IMR-90 (cell line): ENCODE measurements around the gene CNPPD1. TPM values are rescaled to one million over a fixed set of nuclear protein-coding genes. Genes with fewer than 3 reads are reported as not detected.
A peak's percentile ranks its signal among the peaks of the same experiment; 100 is the strongest.

Experiments
- ATAC-seq: fragments of 200-7000 bp; cut with Tn5 transposase; 2 replicates; pipeline ENCODE4 v1.9.1; 2020; ENCODE audit warnings: low read depth, mild to moderate bottlenecking, moderate library complexity
- BruUV-seq: library from RNA; stranded (reverse); fragments of 400-500 nt; replicated peaks from 2 replicates; lab custom pipeline; 2021; lab: Mats Ljungman, UMichigan
- CTCF ChIA-PET: fragments of 300-600 bp; formaldehyde crosslinking; extraction: SDS; loops from one replicate; lab custom pipeline; 2021; ENCODE audit warnings: antibody characterized with exemption; lab: Yijun Ruan, JAX
- POLR2A ChIA-PET: fragments of 300-600 bp; sonication (Branson Sonifier 250); formaldehyde crosslinking; loops from one replicate; lab custom pipeline; 2022; ENCODE audit warnings: antibody characterized with exemption; ENCODE audit not compliant: unreplicated experiment; lab: Charles Lee
- DNase-seq: peaks from one replicate; pipeline ENCODE4 v3.0.0; 2013
- H2AFZ ChIP-seq: replicated peaks from 2 replicates; pipeline ENCODE3; 2013; ENCODE audit warnings: low read length, mild to moderate bottlenecking; ENCODE audit not compliant: poor library complexity
- H2AK5ac ChIP-seq: 2 replicates; pipeline ENCODE4 v1.6.1; 2013; ENCODE audit warnings: low read depth, low read length, inconsistent platforms
- H2AK9ac ChIP-seq: replicated peaks from 2 replicates; pipeline ENCODE3; 2013; ENCODE audit warnings: mild to moderate bottlenecking, low read depth, low read length, moderate library complexity; ENCODE audit not compliant: poor library complexity
- H2BK120ac ChIP-seq: 2 replicates; pipeline ENCODE4 v1.6.1; 2013; ENCODE audit warnings: low read depth, low read length, inconsistent platforms
- H2BK15ac ChIP-seq: 3 replicates; pipeline ENCODE4 v1.6.1; 2013; ENCODE audit warnings: low read depth, low read length, inconsistent platforms
- H2BK20ac ChIP-seq: 2 replicates; pipeline ENCODE4 v1.6.1; 2013; ENCODE audit warnings: low read depth, mild to moderate bottlenecking, inconsistent platforms, low read length, moderate library complexity
- H2BK5ac ChIP-seq: 2 replicates; pipeline ENCODE4 v1.6.1; 2013; ENCODE audit warnings: mild to moderate bottlenecking, low read depth, low read length, inconsistent platforms; ENCODE audit not compliant: poor library complexity, severe bottlenecking
- H3K14ac ChIP-seq: replicated peaks from 2 replicates; pipeline ENCODE4 v1.6.1; 2013; ENCODE audit warnings: low read depth, low read length, inconsistent platforms
- H3K18ac ChIP-seq: 2 replicates; pipeline ENCODE4 v1.6.1; 2013; ENCODE audit warnings: low read depth, low read length, control low read depth
- H3K23ac ChIP-seq: 2 replicates; pipeline ENCODE4 v1.6.1; 2013; ENCODE audit warnings: low read depth, low read length, inconsistent platforms
- H3K27ac ChIP-seq: 2 replicates; pipeline ENCODE4 v1.5.1; 2013; ENCODE audit warnings: mild to moderate bottlenecking, control low read depth, low read length; ENCODE audit not compliant: insufficient read depth
- H3K27me3 ChIP-seq: 2 replicates; pipeline ENCODE4 v1.6.1; 2013; ENCODE audit warnings: low read length; ENCODE audit not compliant: control insufficient read depth, insufficient read depth
- H3K36me3 ChIP-seq: 2 replicates; pipeline ENCODE4 v1.6.1; 2013; ENCODE audit warnings: low read length, mixed read lengths; ENCODE audit not compliant: control insufficient read depth, insufficient read depth
- H3K4ac ChIP-seq: 2 replicates; pipeline ENCODE4 v1.6.1; 2013; ENCODE audit warnings: low read depth, low read length, inconsistent platforms
- H3K4me1 ChIP-seq: 2 replicates; pipeline ENCODE4 v1.6.1; 2013; ENCODE audit warnings: low read length, mixed read lengths; ENCODE audit not compliant: control insufficient read depth, insufficient read depth
- H3K4me2 ChIP-seq: 2 replicates; pipeline ENCODE4 v1.6.1; 2013; ENCODE audit warnings: low read depth, mild to moderate bottlenecking, control low read depth, low read length, moderate library complexity
- H3K4me3 ChIP-seq: 2 replicates; pipeline ENCODE4 v1.5.1; 2013; ENCODE audit warnings: low read depth, mild to moderate bottlenecking, control low read depth, low read length, moderate library complexity; ENCODE audit not compliant: insufficient read depth
- H3K56ac ChIP-seq: 2 replicates; pipeline ENCODE4 v1.6.1; 2013; ENCODE audit warnings: low read length, inconsistent platforms; ENCODE audit not compliant: insufficient read depth; ENCODE audit errors: extremely low read depth
- H3K79me1 ChIP-seq, 2 experiments: 2 replicates each; pipeline ENCODE4 v1.6.1; 2013; ENCODE audit warnings: low read length in 2 of 2, inconsistent platforms in 1 of 2, low read depth in 1 of 2
- H3K9ac ChIP-seq: 2 replicates; pipeline ENCODE4 v1.6.1; 2013; ENCODE audit warnings: low read depth, low read length, control low read depth
- H3K9me1 ChIP-seq: 2 replicates; pipeline ENCODE4 v1.6.1; 2013; ENCODE audit warnings: low read length, inconsistent platforms; ENCODE audit not compliant: insufficient read depth
- H3K9me3 ChIP-seq: 2 replicates; pipeline ENCODE4 v1.6.1; 2013; ENCODE audit warnings: low read length; ENCODE audit not compliant: control insufficient read depth, insufficient read depth
- H4K20me1 ChIP-seq: 2 replicates; pipeline ENCODE4 v1.6.1; 2013; ENCODE audit warnings: low read length, inconsistent platforms; ENCODE audit not compliant: insufficient read depth
- H4K5ac ChIP-seq: 2 replicates; pipeline ENCODE4 v1.6.1; 2013; ENCODE audit warnings: mild to moderate bottlenecking, low read depth, low read length, control low read depth
- H4K8ac ChIP-seq, 2 experiments: 2 replicates each; pipeline ENCODE4 v1.6.1; 2013; ENCODE audit warnings: low read depth in 2 of 2, low read length in 2 of 2, control low read depth in 1 of 2, inconsistent platforms in 1 of 2
- H4K91ac ChIP-seq: 2 replicates; pipeline ENCODE4 v1.6.1; 2013; ENCODE audit warnings: low read depth, low read length, inconsistent platforms; ENCODE audit not compliant: insufficient read depth
- CEBPB ChIP-seq: IDR thresholded peaks from 2 replicates; pipeline ENCODE4 v1.6.1; 2012; ENCODE audit warnings: low read depth, low read length, improper control_type of control experiment
- CTCF ChIP-seq: conservative IDR thresholded peaks from 2 replicates; pipeline ENCODE4 v1.5.1; 2012; ENCODE audit warnings: mild to moderate bottlenecking, low read depth, low read length, improper control_type of control experiment
- MAFK ChIP-seq: IDR thresholded peaks from 2 replicates; pipeline ENCODE4 v1.6.1; 2012; ENCODE audit warnings: low read depth, low read length, improper control_type of control experiment
- MXI1 ChIP-seq: IDR thresholded peaks from 2 replicates; pipeline ENCODE4 v1.6.1; 2012; ENCODE audit warnings: low read depth, mild to moderate bottlenecking, low read length, moderate library complexity, borderline replicate concordance
- POLR2A ChIP-seq: IDR thresholded peaks from 2 replicates; pipeline ENCODE4 v1.6.1; 2012; ENCODE audit warnings: mild to moderate bottlenecking, low read depth, low read length
- RAD21 ChIP-seq: IDR thresholded peaks from 2 replicates; pipeline ENCODE4 v1.6.1; 2012; ENCODE audit warnings: low read length, improper control_type of control experiment
- RCOR1 ChIP-seq: IDR thresholded peaks from 2 replicates; pipeline ENCODE4 v1.6.1; 2012; ENCODE audit warnings: mild to moderate bottlenecking, low read length, improper control_type of control experiment; ENCODE audit not compliant: insufficient replicate concordance
- RFX5 ChIP-seq: IDR thresholded peaks from 2 replicates; pipeline ENCODE4 v1.8.0; 2012; ENCODE audit warnings: low read depth, mild to moderate bottlenecking, low read length, moderate library complexity
- WGBS, 2 experiments: methylation state at CpG; one replicate each; pipeline versions ENCODE4 v1.1.5 to v1.1.7; 2013; ENCODE audit warnings: missing lambda C conversion rate in 2 of 2; ENCODE audit not compliant: insufficient read length in 1 of 2; ENCODE audit errors: extremely low coverage in 2 of 2; 5-methylcytosine and 5-hydroxymethylcytosine counted together
- dilution Hi-C: fragments of 300-500 bp; cut with HindIII; formaldehyde crosslinking; loops from one replicate; pipeline ENCODE4 v1.14.3; 2018; ENCODE audit warnings: low sequenced_read_pairs; ENCODE audit not compliant: unreplicated experiment
- in situ Hi-C: fragments of 300-500 bp; cut with MboI; formaldehyde crosslinking; loops from 3 replicates; pipeline ENCODE4 v1.14.3; 2019; ENCODE audit warnings: low sequenced_read_pairs, inconsistent platforms, mixed read lengths
- intact Hi-C: fragments of 100-400 bp; cut with micrococcal nuclease; formaldehyde crosslinking; loops from 2 replicates; pipeline ENCODE4 v1.10.0; 2022
- polyA plus RNA-seq, 3 experiments: library from polyadenylated mRNA; depleted of rRNA; stranded (reverse); fragments of >200 nt; gene quantifications; 2 replicates each; pipeline ENCODE4 v1.2.3, GENCODE V29; 2012; ENCODE audit warnings: low replicate concordance in 1 of 3
- total RNA-seq: library from RNA; depleted of rRNA; stranded (reverse); fragments of >200 nt; gene quantifications from 2 replicates; pipeline ENCODE4 v1.2.3, GENCODE V29; 2012

Gene CNPPD1
- total and polyA plus RNA-seq, 2 of the 4 experiments (the other 2 are of a cell fraction): 11.1 to 29.2 TPM

- H3K4me1 ChIP-seq: peaks cover 5% of the 10 kb centered on the region; the same call in 1 of the 2 replicates
- H3K27me3 ChIP-seq: no peaks in the 10 kb centered on the region
- H2AK9ac ChIP-seq: no peak overlapping the region
- peaks cover 48% of the 10 kb centered on the region for H3K36me3 ChIP-seq
- H3K9me3 ChIP-seq: no peaks in the 10 kb centered on the region
- CTCF ChIA-PET: interaction anchor here (0.5 kb wide), 1 partner anchor 37 kb away, joined by 3 read pairs; the partner anchor contains the start of gene TUBA4B
- no peak overlapping the region for H2AFZ ChIP-seq
- H2BK5ac ChIP-seq: no peak overlapping the region
- no peak overlapping the region for H3K27ac ChIP-seq
- H3K18ac ChIP-seq: no peak overlapping the region
- H3K9me1 ChIP-seq: peaks cover 6% of the 10 kb centered on the region
- no peak overlapping the region for H4K5ac ChIP-seq
- no peak overlapping the region for H3K14ac ChIP-seq
- peaks cover 8 to 28% of the 10 kb centered on the region in 2 experiments; a peak in 3 of 4 replicates for H3K79me1 ChIP-seq
- peak overlapping the region; percentile 64; the same call in 1 of the 2 replicates for H2AK5ac ChIP-seq
- H2BK20ac ChIP-seq: no peak overlapping the region; the same call in 1 of the 2 replicates
- in situ Hi-C loops: no loop called here
- 92% methylated on average over 11 of the region's 27 CpGs; no CpG with 5 or more reads in 1 of the 2 experiments for WGBS, 2 experiments
- no peak overlapping the region for H4K8ac ChIP-seq
- no peak overlapping the region for H4K91ac ChIP-seq
- POLR2A ChIA-PET: interaction anchor here (0.6 kb wide), 1 partner anchor 453 kb away, joined by 3 read pairs; no protein-coding TSS in a partner anchor
- H2BK120ac ChIP-seq: no peak overlapping the region
- intact Hi-C loops: no loop called here
- H3K56ac ChIP-seq: no peak overlapping the region
- no peak overlapping the region for H3K4me2 ChIP-seq
- ATAC-seq: no peak
- dilution Hi-C loops: no loop called here
- peaks cover 11% of the 10 kb centered on the region for H4K20me1 ChIP-seq
- no peak overlapping the region for H3K9ac ChIP-seq
- TF ChIP-seq RCOR1 (no peak), CEBPB (no peak), POLR2A (no peak), RFX5 (no peak), MAFK (no peak), CTCF (no peak), RAD21 (no peak), MXI1 (no peak)
- no peak overlapping the region for H3K4me3 ChIP-seq
- no peak for DNase-seq
- no peak overlapping the region for H3K23ac ChIP-seq
- BruUV-seq: no TSS peak
- H3K4ac ChIP-seq: no peak overlapping the region
- H2BK15ac ChIP-seq: no peak overlapping the region
Measured at GRCh38 chr2:219215871-219216534, 39.3 kb upstream of the CNPPD1 start.
